GM20000 (cell line): ENCODE data around the gene CDK3.

ENCODE experiments used
- DNase-seq: peaks from one replicate; pipeline ENCODE4 v3.0.0; 2012; ENCODE audit warnings: low spot score
- TF ChIP-seq, protein P1 (sequence below): IDR thresholded peaks from 2 replicates; pipeline ENCODE4 v1.5.1; 2012; ENCODE audit warnings: mild to moderate bottlenecking, control low read depth; ENCODE audit errors: extremely low read depth, missing control alignments

The CDK3 gene

GRCh38 chr17:76005263-76006149 lies 4.9 kb downstream of the CDK3 start:
- DNase-seq: peak; percentile 92
- TF ChIP-seq, protein P1, sequence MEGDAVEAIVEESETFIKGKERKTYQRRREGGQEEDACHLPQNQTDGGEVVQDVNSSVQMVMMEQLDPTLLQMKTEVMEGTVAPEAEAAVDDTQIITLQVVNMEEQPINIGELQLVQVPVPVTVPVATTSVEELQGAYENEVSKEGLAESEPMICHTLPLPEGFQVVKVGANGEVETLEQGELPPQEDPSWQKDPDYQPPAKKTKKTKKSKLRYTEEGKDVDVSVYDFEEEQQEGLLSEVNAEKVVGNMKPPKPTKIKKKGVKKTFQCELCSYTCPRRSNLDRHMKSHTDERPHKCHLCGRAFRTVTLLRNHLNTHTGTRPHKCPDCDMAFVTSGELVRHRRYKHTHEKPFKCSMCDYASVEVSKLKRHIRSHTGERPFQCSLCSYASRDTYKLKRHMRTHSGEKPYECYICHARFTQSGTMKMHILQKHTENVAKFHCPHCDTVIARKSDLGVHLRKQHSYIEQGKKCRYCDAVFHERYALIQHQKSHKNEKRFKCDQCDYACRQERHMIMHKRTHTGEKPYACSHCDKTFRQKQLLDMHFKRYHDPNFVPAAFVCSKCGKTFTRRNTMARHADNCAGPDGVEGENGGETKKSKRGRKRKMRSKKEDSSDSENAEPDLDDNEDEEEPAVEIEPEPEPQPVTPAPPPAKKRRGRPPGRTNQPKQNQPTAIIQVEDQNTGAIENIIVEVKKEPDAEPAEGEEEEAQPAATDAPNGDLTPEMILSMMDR: peak; percentile 54

DNA sequence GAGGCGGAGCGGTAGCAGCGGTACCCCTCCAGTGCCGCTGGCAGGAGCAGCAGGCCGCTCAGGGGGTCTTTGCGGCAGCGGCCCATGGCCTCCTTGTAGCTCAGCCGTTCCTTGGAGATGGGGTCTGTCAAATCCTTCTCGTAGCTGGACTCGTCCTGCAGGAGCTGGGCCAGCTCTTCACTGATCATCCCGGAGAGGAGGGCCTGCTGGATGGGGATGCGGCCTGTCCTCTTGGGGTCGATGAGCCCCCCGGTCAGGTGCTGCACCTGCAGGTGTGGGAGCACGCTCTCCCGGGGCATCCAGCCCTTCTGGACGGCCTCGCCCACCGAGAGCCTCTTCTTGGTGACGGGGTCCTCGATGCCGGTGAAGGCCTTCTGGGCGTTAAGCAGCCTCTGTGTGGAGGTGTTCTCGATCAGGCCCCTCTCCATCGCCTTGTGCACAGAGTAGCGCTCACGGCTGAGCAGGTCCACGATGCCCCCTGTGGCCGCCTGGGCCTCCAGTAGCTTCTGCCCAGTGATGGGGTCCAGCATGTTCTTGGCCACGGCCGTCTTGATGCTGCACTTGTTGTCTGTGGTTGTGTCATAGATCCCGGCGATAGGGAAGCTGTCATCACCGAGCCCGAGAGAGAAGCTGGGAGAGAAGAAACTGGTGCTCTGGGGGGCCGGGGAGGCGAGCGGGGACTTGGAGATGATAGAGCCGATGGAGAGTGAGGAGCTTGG lies 6.6 kb downstream of the CDK3 start:
- TF ChIP-seq, protein P1: no peak
- no peak for DNase-seq

DNA sequence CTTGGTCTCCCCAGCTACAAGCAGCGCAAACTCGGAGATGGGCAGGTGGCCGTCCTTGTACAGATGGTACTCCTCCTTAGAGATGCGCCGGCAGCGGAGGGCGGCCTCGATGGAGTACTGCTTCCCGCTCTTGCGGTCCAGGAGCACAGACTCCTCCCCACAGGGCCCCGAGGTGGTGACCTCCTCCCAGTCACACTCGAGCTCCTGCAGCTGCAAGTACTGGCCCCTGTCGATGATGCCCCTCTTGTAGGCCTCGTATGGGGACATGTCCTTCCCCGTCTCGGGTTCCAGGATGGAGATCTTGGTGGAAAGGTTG lies 7.2 kb downstream of the CDK3 start:
- no peak for DNase-seq

GRCh38 chr17:76008208-76008607 lies 7.6 kb downstream of the CDK3 start:
- no peak for DNase-seq
- TF ChIP-seq, protein P1: no peak

More for the DNA sequence above, 7.2 kb downstream of the CDK3 start:
- TF ChIP-seq, protein P1: no peak

- DNase-seq: no peak
- TF ChIP-seq, protein P1: no peak
Observed at GRCh38 chr17:76008630-76009425, 8.2 kb downstream of the CDK3 start.

DNA sequence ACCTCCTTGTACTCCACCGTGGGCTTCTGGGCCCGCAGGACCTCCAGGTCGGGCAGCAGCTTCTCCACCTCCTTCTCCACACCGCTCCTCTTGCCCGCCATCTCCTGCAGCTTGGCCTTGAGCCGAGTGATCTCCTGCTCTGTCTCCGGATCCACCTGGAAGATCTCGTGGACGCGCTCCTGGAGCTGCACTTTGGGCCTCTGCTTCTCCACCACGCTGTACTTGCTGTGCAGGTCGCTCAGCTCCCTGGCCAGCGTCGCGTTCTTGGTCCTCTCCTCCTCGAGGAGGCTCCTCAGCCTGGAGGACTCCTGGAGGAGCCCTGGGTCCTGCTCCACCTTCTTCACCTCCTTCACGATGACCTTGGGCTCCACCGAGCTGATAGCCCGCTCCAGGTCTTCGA lies 8.8 kb downstream of the CDK3 start:
- DNase-seq: no peak
- TF ChIP-seq, protein P1: no peak
